GM21526 (cell line): ENCODE measurements around the gene GAPDHS.

Source experiments
- ATAC-seq: cut with Tn5 transposase; IDR thresholded peaks from one replicate; pipeline ENCODE4 v1.9.1; 2021; ENCODE audit warnings: moderate library complexity; ENCODE audit not compliant: unreplicated experiment, low FRiP score

The GAPDHS gene

DNA sequence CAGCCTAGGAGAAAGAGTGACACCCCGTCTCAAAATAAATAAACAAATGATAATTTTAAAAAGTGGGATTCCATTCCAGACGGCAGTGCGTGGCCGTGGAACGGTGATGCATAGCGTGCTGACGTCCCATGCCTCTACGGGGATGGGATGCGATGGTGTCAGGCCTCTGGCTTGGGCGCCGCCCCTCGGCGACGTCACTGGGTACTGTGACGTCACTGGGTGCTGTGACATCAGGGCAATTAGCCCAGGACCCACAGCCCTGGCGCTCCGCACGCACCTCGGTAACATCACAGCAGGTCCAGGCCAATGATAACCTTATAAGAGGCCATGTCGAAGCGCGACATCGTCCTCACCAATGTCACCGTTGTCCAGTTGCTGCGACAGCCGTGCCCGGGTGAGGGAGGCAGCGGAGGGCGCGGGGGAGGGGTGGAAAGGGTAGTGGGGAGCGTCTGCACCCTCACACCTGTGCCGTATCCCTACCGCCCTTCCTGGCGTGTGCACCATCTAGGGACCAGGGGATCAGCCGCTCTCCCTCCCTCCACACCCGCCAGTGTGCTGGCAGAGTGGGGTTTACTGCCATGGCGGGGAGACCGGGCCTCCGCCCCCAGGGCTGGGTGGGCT, at the start of gene GAPDHS:
GAPDHS (plus strand) TSS at position 256 of the 621 bp plus-strand sequence; CDS start at position 328, 72 bp downstream.
- ATAC-seq, result no peak

GRCh38 chr19:35484252-35485036, 48.8 kb upstream of the GAPDHS start:
- ATAC-seq, result no peak

DNA sequence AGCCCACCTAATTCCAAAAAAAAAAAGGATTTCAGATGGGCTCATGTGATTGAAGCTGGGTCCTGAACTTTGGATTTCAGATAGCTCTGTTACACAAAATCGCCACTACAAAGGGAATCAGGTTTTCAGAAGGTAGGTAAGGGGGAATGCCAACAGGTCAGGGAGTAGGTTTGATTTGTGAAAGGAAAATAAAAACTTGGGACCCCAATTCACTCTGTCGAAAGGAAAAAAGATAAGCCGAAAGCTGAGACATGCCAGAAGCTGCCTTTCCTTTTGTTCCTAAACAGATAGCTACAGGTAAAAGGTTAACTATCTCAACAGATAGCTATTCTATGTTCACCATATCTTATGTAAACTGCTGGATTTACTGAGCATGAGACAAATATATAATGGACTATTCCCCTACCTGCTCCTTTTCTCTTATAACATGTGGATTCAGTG, 47.0 kb upstream of the GAPDHS start:
- ATAC-seq, result no peak

- no peak for ATAC-seq
These were observed 45.5 kb upstream of the GAPDHS start for GRCh38 chr19:35487656-35488182.

DNA sequence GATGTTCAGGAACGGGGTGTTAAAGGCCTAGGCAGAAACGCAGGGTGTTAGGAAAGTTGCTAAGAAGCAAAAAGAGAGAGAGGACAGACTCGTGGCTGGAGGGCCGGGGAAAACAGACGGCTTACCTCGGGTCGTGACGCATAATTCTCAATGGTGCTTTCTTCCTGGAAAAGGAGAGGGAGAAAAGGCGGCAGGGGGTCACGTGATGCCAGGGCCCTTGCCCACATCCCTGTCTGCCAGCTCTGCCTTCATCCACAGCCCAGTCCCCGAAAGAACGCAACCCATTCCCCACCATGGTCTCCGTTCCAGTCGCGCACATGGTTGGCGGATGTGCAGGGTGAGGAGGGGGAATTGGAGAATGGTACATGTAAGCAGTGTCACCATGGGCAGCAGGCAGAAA, 44.6 kb upstream of the GAPDHS start:
- ATAC-seq, result no peak

DNA sequence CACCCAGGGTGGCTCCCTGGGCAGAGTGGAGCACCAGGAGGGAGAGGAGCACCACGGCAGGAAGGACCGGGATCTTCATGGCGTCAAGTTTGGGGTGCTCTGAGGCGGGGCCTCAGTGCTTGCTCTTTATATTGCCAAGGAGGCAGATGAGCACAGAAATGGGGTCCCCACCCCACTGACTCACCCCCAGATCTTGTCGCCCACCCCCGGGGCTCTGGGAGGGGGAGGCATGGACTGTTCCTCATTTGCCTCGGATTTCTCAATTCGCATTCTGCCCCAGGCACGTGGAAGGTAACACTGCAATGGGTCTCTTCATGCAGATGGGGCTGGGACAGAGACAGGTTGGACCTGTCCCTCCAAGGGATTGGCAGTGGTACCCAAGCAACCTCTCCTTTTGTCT, 42.9 kb upstream of the GAPDHS start, which contains the start of gene KRTDAP:
KRTDAP (minus strand) TSS at position 101 of the 400 bp plus-strand sequence; CDS start at position 79, 22 bp downstream.
- no peak for ATAC-seq

GRCh38 chr19:35491836-35492360, 41.4 kb upstream of the GAPDHS start:
- ATAC-seq, result no peak

DNA sequence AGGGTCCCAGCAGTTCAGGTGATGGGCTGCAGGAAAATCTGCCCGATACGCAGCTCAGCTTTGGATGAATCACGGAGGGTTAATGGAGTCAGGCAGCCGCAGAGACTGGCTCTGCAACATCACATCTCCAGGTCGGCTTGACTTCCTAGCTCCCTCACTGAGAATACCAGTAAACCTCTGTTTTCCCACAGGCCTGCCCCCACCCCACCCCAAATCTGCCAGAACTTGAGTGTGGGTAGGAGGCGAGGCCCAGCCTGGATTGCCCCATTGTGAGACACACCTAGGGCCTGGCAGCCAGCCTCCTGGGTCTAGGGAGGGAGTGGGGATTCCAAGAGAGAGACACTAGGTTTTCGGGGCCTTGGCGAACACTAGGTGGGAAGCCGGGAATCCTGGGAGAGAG, 39.3 kb upstream of the GAPDHS start:
- ATAC-seq, result no peak

DNA sequence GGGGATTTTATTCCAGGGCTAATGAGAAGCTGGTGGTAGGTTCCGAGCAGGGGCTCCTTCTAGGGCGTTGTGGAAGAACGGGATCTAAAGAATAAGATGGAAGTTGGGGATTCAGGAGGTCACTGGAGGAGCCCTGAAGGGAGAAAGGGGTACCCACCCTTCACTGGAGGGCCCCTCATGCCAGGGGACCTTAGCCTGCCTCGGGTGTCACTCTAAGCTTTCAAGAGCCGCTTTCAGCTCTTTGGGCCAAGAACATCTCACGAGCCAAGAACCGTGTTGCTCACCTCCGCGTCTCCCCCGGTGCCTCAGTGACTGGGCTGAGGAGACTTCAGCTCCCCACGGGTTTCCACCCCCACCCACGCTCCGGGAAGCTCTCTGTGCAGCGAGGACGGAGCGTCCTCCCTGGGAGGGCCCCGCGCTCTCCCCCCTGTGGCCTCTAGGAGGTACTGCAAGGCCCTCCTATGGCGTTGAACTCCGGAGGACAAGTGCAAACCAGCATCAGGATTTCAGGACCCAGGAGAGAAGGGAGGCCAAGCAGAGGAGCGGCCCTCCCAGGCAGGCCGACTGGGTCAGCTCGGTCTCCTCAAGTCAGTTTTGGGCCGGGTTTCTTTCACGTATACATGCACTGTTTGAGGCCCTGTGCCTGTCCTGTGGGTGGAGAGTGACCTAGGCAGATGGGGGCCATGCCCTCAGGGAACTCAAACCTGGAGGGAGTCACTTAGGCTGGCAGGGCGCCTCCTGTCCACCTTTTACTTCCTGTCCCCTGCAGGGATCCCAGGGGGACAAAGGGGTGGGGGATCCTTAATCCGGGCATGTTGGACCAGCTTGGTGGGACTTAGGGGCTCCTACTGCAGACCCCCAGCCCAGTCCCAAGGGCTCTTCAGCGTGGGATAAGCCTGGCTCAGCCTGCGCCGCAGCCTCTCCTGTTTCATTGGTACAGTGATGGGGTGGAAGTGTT, 37.9 kb upstream of the GAPDHS start:
- ATAC-seq, result no peak

GRCh38 chr19:35497406-35497805, 35.9 kb upstream of the GAPDHS start:
- ATAC-seq, result no peak

DNA sequence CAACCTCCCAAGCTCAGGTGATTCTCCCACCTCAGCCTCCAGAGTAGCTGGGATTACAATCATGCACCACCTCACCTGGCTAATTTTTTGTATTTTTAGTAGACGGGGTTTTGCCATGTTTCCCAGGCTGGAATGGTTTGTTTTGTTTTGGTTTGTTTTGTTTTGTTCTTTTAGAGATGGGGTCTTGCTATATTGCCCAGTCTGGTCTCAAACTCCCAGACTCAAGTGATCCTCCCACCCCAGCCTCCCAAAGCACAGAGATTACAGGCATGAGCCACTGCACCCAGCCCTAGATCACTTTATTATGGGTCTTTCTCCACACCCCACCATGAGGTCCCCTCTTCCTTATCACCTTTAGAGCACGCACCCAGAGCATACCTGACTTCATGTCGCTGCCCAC, 35.0 kb upstream of the GAPDHS start:
- ATAC-seq, result no peak

GRCh38 chr19:35498984-35499527, 34.2 kb upstream of the GAPDHS start:
- ATAC-seq, result no peak

DNA sequence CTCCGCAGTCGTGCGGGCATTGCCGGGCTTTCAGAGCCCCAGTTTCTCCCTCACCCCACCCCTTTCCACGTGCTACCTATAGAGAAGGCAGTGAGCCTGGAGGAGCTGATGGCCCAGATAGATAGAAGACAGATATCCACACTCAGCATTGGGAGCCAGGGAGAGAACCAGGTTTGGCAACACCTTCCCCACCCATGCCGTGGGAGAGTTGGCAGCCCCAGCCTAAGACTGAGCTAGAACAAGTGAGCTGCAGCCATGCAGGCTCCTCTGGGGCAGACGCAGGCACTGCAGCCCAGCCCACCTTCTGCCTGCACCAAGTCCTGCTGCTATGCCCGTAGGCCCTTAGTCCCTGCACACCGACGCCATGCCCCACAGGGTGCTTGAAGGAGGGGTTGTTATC, 32.6 kb upstream of the GAPDHS start:
- ATAC-seq, result no peak

GRCh38 chr19:35501684-35502083, 31.6 kb upstream of the GAPDHS start:
- no peak for ATAC-seq

- ATAC-seq, result no peak
These were observed 30.5 kb upstream of the GAPDHS start for GRCh38 chr19:35502751-35503150.

- no peak for ATAC-seq
These were observed 27.2 kb upstream of the GAPDHS start for GRCh38 chr19:35506011-35506410.

- ATAC-seq, result no peak
These were observed 25.7 kb upstream of the GAPDHS start for GRCh38 chr19:35507561-35507960.

DNA sequence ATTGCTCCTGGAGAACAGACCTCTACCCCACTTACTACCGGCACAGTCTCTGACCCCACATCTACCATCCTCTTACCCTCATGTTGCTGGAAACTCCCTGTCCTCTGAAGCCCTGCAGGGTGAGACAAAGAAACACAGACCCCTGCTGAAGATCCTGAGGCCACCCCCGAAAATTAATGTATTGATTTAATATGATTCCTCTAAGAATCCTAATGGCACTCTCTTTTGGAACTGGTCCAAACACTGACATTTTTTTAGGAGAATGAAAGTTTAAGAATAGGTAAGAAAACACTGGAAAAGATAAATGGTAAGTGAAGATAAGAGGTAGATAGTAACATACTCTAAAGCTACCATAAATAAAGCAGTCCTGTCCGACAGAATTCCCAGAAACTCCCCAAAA, 25.1 kb upstream of the GAPDHS start:
- no peak for ATAC-seq

DNA sequence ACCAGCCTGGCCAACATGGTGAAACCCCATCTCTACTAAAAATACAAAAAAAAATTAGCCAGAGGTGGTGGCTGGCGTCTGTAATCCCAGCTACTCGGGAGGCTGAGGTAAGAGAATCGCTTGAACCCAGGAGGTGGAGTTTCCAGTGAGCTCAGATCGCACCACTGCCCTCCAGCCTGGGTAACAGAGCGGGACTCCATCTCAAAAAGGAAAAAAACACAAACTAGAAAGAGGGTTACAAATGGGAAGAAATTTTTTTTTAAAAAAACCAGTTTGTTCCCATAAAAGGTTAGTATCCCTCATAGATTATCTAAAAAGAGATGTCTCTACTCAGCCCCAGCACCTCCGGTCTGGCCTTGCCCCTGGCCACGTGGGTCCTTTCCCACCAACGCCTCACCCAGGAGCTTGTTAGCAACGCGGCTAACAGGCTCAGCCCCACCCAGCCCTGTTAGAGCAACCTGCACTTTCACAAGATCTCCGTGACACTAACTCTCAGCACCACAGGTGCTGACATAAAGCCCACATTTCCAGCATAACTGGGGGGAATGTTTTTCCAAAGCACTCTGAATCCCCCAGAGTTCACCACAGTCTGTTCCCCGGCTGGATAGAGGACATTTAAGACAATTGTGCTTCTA, 24.1 kb upstream of the GAPDHS start:
- no peak for ATAC-seq
